ENCODE data around the gene AMMECR1.

DNA sequence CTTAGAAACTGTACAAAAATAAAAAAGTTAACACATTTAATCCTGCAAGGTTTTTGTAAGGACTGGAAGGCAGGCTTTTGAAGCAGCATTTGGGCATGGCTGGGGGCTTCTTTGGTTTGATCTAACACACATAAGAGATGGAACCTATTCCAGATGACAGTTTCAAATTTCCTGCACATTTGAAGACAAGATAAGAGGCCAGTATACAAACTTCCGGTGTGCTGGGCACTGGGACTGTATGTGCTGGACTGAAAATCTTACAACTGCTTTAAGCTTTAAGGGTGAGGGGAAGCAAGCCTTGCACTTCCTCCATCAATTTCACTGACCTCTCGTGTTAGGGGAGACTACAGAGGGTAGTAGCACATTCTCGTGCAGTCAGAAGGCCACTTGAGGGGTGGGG, 122.9 kb downstream of the AMMECR1 start:
- no peak for TF ChIP-seq SP1 (IDR thresholded peaks at IDR 0.05)
- no peak for TF ChIP-seq ARNT (IDR thresholded peaks at IDR 0.05)
- TF ChIP-seq CTBP1 (IDR thresholded peaks at IDR 0.05; ENCODE audit: borderline replicate concordance) = no peak
- no peak for TF ChIP-seq SUZ12 (IDR thresholded peaks at IDR 0.05)
- no peak for TF ChIP-seq LEF1 (IDR thresholded peaks at IDR 0.05; ENCODE audit: borderline replicate concordance)
- TF ChIP-seq TARDBP (IDR thresholded peaks at IDR 0.05) = no peak
- TF ChIP-seq HDGF (IDR thresholded peaks at IDR 0.05; ENCODE audit: borderline replicate concordance) = no peak
- no peak for TF ChIP-seq BHLHE40 (IDR thresholded peaks at IDR 0.05; ENCODE audit: borderline replicate concordance)
